Osteoblast (primary cell): ENCODE measurements around the gene SNRPE. TPM values are rescaled to one million over a fixed set of nuclear protein-coding genes. Genes with fewer than 3 reads are reported as not detected.

Source experiments
- DNase-seq: peaks from one replicate; pipeline ENCODE4 v3.0.0; 2011; ENCODE audit warnings: low spot score, mixed read lengths; ENCODE audit not compliant: insufficient read length; ENCODE audit errors: missing footprints
- H2AFZ ChIP-seq: 2 replicates; pipeline ENCODE4 v1.6.0; 2011; ENCODE audit warnings: mild to moderate bottlenecking, low read length
- H3K27ac ChIP-seq: 2 replicates; pipeline ENCODE4 v1.5.1; 2011; ENCODE audit warnings: mild to moderate bottlenecking, low read depth, low read length, moderate library complexity
- H3K27me3 ChIP-seq: 2 replicates; pipeline ENCODE4 v1.6.0; 2012; ENCODE audit warnings: mild to moderate bottlenecking, control low read depth, inconsistent platforms, low read length, moderate library complexity; ENCODE audit not compliant: insufficient read depth
- H3K36me3 ChIP-seq: 2 replicates; pipeline ENCODE4 v1.5.1; 2011; ENCODE audit warnings: mild to moderate bottlenecking, low read length, control low read depth, moderate library complexity; ENCODE audit not compliant: insufficient read depth
- H3K4me1 ChIP-seq: 2 replicates; pipeline ENCODE4 v1.5.1; 2011; ENCODE audit warnings: mild to moderate bottlenecking, low read length, control low read depth, moderate library complexity; ENCODE audit not compliant: insufficient read depth
- H3K4me2 ChIP-seq: 2 replicates; pipeline ENCODE4 v1.6.0; 2011; ENCODE audit warnings: mild to moderate bottlenecking, low read length; ENCODE audit not compliant: insufficient read depth
- H3K4me3 ChIP-seq: fragments of 200-600 bp; sonication (generic); 3 replicates; pipeline ENCODE4 v1.5.1; 2012; ENCODE audit warnings: mild to moderate bottlenecking, low read length, inconsistent platforms; ENCODE audit not compliant: insufficient read depth
- H3K79me2 ChIP-seq: 2 replicates; pipeline ENCODE4 v1.6.0; 2012; ENCODE audit warnings: mild to moderate bottlenecking, low read length, control low read depth, inconsistent platforms; ENCODE audit not compliant: insufficient read depth
- H3K9me3 ChIP-seq: 2 replicates; pipeline ENCODE4 v1.5.1; 2011; ENCODE audit warnings: low read depth, low read length, control low read depth
- H4K20me1 ChIP-seq: 2 replicates; pipeline ENCODE4 v1.6.0; 2012; ENCODE audit warnings: mild to moderate bottlenecking, low read length, control low read depth; ENCODE audit not compliant: insufficient read depth
- total RNA-seq: library from RNA; depleted of rRNA; stranded (reverse); fragments of >200 nt; gene quantifications from 2 replicates; pipeline ENCODE4 v1.2.3, GENCODE V29; 2012
- TF ChIP-seq, protein P1 (sequence below): IDR thresholded peaks from 2 replicates; pipeline ENCODE4 v1.5.1; 2011; ENCODE audit warnings: mild to moderate bottlenecking, low read depth, low read length, moderate library complexity; ENCODE audit errors: extremely low read depth

SNRPE gene
- total RNA-seq, 1 donor = 46.3 TPM

DNA sequence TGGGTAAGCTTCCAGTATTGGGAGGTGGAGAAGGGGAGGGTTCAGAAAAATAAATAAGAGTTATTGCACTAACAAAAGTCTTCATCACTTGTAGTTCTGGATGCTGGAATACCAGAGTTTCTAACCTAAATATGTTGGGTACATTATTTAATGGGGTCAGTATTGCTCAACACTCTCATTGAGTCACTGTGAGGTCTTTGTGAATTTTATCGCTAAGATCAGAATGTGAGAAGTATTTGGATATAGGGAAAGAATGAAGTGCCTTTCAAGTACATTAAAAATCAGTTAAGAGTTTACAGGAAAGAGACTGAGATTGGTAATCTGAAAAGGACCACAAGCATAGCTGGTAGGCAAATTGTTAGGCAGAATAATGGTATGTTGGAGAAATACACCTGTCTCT lies 8.8 kb downstream of the SNRPE start:
- DNase-seq = no peak
- peaks cover 3% of the 10 kb centered on the region for H4K20me1 ChIP-seq
- no peak overlapping the region for H3K4me2 ChIP-seq
- peaks cover 48% of the 10 kb centered on the region for H3K36me3 ChIP-seq
- no peaks in the 10 kb centered on the region for H3K27me3 ChIP-seq
- H3K9me3 ChIP-seq = no peaks in the 10 kb centered on the region
- H3K4me1 ChIP-seq = no peaks in the 10 kb centered on the region
- H3K4me3 ChIP-seq = no peak overlapping the region
- TF ChIP-seq, protein P1, sequence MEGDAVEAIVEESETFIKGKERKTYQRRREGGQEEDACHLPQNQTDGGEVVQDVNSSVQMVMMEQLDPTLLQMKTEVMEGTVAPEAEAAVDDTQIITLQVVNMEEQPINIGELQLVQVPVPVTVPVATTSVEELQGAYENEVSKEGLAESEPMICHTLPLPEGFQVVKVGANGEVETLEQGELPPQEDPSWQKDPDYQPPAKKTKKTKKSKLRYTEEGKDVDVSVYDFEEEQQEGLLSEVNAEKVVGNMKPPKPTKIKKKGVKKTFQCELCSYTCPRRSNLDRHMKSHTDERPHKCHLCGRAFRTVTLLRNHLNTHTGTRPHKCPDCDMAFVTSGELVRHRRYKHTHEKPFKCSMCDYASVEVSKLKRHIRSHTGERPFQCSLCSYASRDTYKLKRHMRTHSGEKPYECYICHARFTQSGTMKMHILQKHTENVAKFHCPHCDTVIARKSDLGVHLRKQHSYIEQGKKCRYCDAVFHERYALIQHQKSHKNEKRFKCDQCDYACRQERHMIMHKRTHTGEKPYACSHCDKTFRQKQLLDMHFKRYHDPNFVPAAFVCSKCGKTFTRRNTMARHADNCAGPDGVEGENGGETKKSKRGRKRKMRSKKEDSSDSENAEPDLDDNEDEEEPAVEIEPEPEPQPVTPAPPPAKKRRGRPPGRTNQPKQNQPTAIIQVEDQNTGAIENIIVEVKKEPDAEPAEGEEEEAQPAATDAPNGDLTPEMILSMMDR = no peak
- H2AFZ ChIP-seq = no peak overlapping the region
- no peaks in the 10 kb centered on the region for H3K79me2 ChIP-seq
- no peak overlapping the region for H3K27ac ChIP-seq

DNA sequence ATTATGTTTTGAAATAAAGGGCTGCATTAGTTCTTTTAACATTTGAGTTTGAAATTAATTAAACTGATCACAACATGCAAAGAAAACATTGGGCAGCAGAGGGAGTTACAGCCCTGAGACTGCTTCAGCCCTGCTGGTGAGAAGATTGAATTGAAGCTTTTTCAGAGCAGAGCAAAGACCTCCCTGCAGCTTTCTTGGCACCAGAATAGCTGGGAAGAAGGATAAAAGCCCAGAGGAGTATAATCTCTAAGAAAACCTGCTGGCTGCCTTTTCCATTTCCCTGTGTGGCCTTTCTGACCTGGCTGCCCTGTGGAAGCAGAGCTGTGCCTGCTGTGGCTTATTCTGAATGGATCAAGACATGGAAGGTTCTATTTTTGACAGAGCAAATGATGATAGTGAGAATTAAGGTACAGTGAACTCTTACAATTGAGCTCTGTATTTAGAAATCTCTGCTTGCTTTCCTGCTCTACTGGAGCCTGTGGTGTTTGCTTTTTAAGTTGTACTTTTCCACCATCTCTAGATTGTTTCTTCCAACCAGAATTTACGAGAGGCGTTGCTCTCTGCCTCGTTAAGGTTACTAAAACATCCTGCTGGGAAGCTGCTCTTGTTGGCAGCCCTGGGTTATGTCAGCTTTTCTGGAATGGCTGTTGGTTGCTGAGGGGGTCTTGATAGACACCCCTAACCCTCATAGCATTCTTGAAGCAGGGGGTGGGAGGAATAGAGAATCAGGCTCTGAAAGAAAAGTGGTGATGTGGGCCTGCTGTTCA lies 9.9 kb downstream of the SNRPE start:
- Histone ChIP-seq H3K9me3 (no peaks in the 10 kb centered on the region), H3K27me3 (no peaks in the 10 kb centered on the region), H3K79me2 (no peaks in the 10 kb centered on the region), H3K4me1 (no peaks in the 10 kb centered on the region), H3K27ac (no peak overlapping the region), H4K20me1 (peaks cover 3% of the 10 kb centered on the region), H3K4me2 (no peak overlapping the region), H3K36me3 (peaks cover 39% of the 10 kb centered on the region), H3K4me3 (no peak overlapping the region), H2AFZ (no peak overlapping the region)
- TF ChIP-seq, protein P1 = peak; percentile 98
- DNase-seq = peak; percentile 80

DNA sequence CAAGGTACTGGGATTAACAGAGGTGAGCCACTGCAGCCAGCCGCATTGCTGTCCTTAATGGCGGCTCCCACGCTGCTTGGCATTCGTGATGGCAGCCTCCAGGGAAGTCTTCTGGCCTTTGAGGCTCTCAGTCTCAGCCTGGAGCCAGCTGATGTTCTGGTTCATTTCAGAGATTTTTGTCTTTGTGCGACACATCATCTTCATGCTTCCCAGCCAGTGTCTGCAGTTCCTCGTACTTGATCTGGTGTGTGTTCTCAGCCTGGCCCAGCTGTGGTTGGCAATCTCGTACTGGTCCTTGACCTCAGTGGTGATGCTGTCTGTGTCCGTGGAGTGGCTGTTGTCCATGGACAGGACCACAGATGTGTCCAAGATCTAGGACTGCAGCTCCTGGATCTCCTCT lies 11.7 kb downstream of the SNRPE start:
- Histone ChIP-seq H3K4me2 (no peak overlapping the region), H3K79me2 (no peaks in the 10 kb centered on the region), H4K20me1 (peaks cover 3% of the 10 kb centered on the region), H3K4me3 (no peak overlapping the region), H3K36me3 (peaks cover 25% of the 10 kb centered on the region), H3K27me3 (no peaks in the 10 kb centered on the region), H2AFZ (no peak overlapping the region), H3K27ac (no peak overlapping the region), H3K4me1 (no peaks in the 10 kb centered on the region), H3K9me3 (no peaks in the 10 kb centered on the region)
- TF ChIP-seq, protein P1 = no peak
- DNase-seq = no peak

DNA sequence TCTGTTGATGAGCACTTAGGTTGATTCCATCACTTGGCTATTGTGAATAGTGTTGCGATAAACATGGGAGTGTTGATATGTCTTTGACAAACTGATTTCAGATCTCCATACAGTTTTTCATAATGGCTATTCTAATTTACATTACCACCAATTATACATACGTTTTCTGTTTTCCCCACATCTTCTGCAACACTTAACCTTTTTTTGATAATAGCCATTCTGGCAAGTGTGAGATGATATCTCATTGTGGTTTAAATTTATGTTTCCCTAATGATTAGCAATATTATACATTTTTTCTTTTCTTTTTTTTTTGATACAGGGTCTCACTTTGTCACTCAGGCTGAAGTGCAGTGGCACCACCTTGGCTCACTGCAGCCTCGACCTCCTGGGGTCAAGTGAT lies 17.0 kb downstream of the SNRPE start:
- DNase-seq = no peak
- no peak overlapping the region for H3K27ac ChIP-seq
- no peak overlapping the region for H3K4me3 ChIP-seq
- H3K79me2 ChIP-seq = no peaks in the 10 kb centered on the region
- no peaks in the 10 kb centered on the region for H3K36me3 ChIP-seq
- TF ChIP-seq, protein P1 = no peak
- H3K9me3 ChIP-seq = no peaks in the 10 kb centered on the region
- no peak overlapping the region for H3K4me2 ChIP-seq
- no peak overlapping the region for H2AFZ ChIP-seq
- H4K20me1 ChIP-seq = no peaks in the 10 kb centered on the region
- H3K27me3 ChIP-seq = no peaks in the 10 kb centered on the region
- no peaks in the 10 kb centered on the region for H3K4me1 ChIP-seq
